ENCODE data around the gene CPZ.

GRCh38 chr4:8570201-8570600 lies 22.4 kb upstream of the CPZ start:
- TF ChIP-seq CTCF (IDR thresholded peaks at IDR 0.05), result no peak
- no peak for TF ChIP-seq EZH2 (IDR thresholded peaks at IDR 0.05)
- TF ChIP-seq EZH2phosphoT487 (IDR thresholded peaks at IDR 0.05), result no peak
